Parathyroid adenoma (tissue), 2 donors: ENCODE data around the gene MGST3.

Source experiments
- H2AFZ ChIP-seq: fragments of 300-600 bp; sonication (generic); one replicate; pipeline ENCODE4 v1.7.0; 2017; ENCODE audit warnings: antibody characterized with exemption, mild to moderate bottlenecking
- H3K27ac ChIP-seq: fragments of 300-600 bp; sonication (generic); one replicate; pipeline ENCODE4 v1.7.0; 2017
- H3K27me3 ChIP-seq: fragments of 300-600 bp; sonication (generic); one replicate; pipeline ENCODE4 v1.7.0; 2017; ENCODE audit warnings: low read length; ENCODE audit not compliant: control insufficient read depth, insufficient read depth
- H3K36me3 ChIP-seq: fragments of 300-600 bp; sonication (generic); one replicate; pipeline ENCODE4 v1.7.0; 2017; ENCODE audit warnings: low read length; ENCODE audit not compliant: control insufficient read depth, insufficient read depth
- H3K4me1 ChIP-seq: fragments of 300-600 bp; sonication (generic); one replicate; pipeline ENCODE4 v1.7.0; 2017; ENCODE audit warnings: control low read depth
- H3K4me2 ChIP-seq: fragments of 300-600 bp; sonication (generic); one replicate; pipeline ENCODE4 v1.7.0; 2017; ENCODE audit warnings: low read length
- H3K4me3 ChIP-seq: fragments of 300-600 bp; sonication (generic); one replicate; pipeline ENCODE4 v1.7.0; 2017; ENCODE audit warnings: low read depth, low read length
- H3K79me2 ChIP-seq: fragments of 300-600 bp; sonication (generic); one replicate; pipeline ENCODE4 v1.7.0; 2017; ENCODE audit warnings: control low read depth
- H3K9ac ChIP-seq: fragments of 300-600 bp; sonication (generic); one replicate; pipeline ENCODE4 v1.7.0; 2017; ENCODE audit warnings: mild to moderate bottlenecking
- H3K9me3 ChIP-seq: fragments of 300-600 bp; sonication (generic); one replicate; pipeline ENCODE4 v1.7.0; 2017; ENCODE audit warnings: low read length; ENCODE audit not compliant: control insufficient read depth
- CTCF ChIP-seq: fragments of 300-600 bp; sonication (generic); IDR thresholded peaks from one replicate; pipeline ENCODE4 v1.7.0; 2017; ENCODE audit warnings: antibody characterized with exemption, mild to moderate bottlenecking
- donor health status: primary hyperparathyroidism.

MGST3 gene

GRCh38 chr1:165683848-165684485 lies 52.9 kb downstream of the MGST3 start:
- Histone ChIP-seq H3K79me2 (peaks cover 15% of the 10 kb centered on the region), H3K27me3 (no peaks in the 10 kb centered on the region), H3K4me2 (no peak overlapping the region), H3K36me3 (no peaks in the 10 kb centered on the region), H3K27ac (no peak overlapping the region), H3K4me3 (no peak overlapping the region), H2AFZ (no peak overlapping the region), H3K9me3 (no peaks in the 10 kb centered on the region), H3K4me1 (no peaks in the 10 kb centered on the region), H3K9ac (no peak overlapping the region)
- no peak for TF ChIP-seq CTCF

- TF ChIP-seq CTCF = no peak
- H3K4me2 ChIP-seq = no peak overlapping the region
- H3K36me3 ChIP-seq = no peaks in the 10 kb centered on the region
- H3K9me3 ChIP-seq = no peaks in the 10 kb centered on the region
- no peak overlapping the region for H3K27ac ChIP-seq
- H3K27me3 ChIP-seq = no peaks in the 10 kb centered on the region
- no peaks in the 10 kb centered on the region for H3K4me1 ChIP-seq
- H3K9ac ChIP-seq = no peak overlapping the region
- no peak overlapping the region for H2AFZ ChIP-seq
- H3K4me3 ChIP-seq = no peak overlapping the region
- peaks cover 20% of the 10 kb centered on the region for H3K79me2 ChIP-seq
These were observed 55.3 kb downstream of the MGST3 start for GRCh38 chr1:165686121-165686970.

- no peaks in the 10 kb centered on the region for H3K36me3 ChIP-seq
- no peak overlapping the region for H3K4me2 ChIP-seq
These were observed 56.0 kb downstream of the MGST3 start for GRCh38 chr1:165686971-165687433.

GRCh38 chr1:165688046-165688445 lies 57.0 kb downstream of the MGST3 start:
- Histone ChIP-seq H3K9ac (no peak overlapping the region), H3K36me3 (no peaks in the 10 kb centered on the region), H3K4me3 (no peak overlapping the region), H3K27me3 (no peaks in the 10 kb centered on the region), H3K4me1 (no peaks in the 10 kb centered on the region), H2AFZ (no peak overlapping the region), H3K79me2 (peaks cover 21% of the 10 kb centered on the region), H3K27ac (no peak overlapping the region), H3K9me3 (no peaks in the 10 kb centered on the region), H3K4me2 (no peak overlapping the region)
- no peak for TF ChIP-seq CTCF

More at GRCh38 chr1:165686971-165687433, 56.0 kb downstream of the MGST3 start:
- Histone ChIP-seq H2AFZ (no peak overlapping the region), H3K27ac (no peak overlapping the region), H3K4me3 (no peak overlapping the region), H3K79me2 (peaks cover 21% of the 10 kb centered on the region), H3K9me3 (no peaks in the 10 kb centered on the region), H3K9ac (no peak overlapping the region), H3K27me3 (no peaks in the 10 kb centered on the region), H3K4me1 (no peaks in the 10 kb centered on the region)
- no peak for TF ChIP-seq CTCF
